PC-9 (cell line): Measurements from ENCODE around the gene BCAT1.

Source experiments
- EZH2 ChIP-seq: fragments of 200-600 bp; sonication (generic); IDR thresholded peaks from 2 replicates; pipeline ENCODE4 v1.8.0; 2017; ENCODE audit warnings: antibody characterized with exemption, low read depth
- TF ChIP-seq, protein P1 (sequence below): fragments of 200-600 bp; sonication (generic); conservative IDR thresholded peaks from 2 replicates; pipeline ENCODE4 v1.6.1; 2017; ENCODE audit warnings: mixed run types, antibody characterized with exemption, mild to moderate bottlenecking, moderate library complexity

DNA sequence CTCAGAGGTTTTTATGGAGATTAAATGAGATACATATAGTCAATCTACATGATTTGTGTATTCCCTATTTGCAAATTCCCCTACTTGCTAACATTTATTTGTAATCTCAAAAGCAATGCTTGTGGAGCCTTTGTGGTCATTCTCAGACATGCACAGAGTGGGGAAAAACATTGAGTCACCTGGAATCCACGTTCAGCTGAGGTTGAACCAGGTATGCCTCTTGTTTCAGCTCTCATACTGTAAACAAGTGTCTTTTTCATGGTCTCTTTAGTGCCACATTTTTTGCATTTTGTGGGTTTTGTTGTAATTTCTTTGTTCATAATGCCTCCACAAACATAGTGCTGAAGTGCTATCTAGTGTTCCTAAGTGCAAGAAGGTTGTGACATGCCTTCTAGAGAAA lies 181.9 kb downstream of the BCAT1 start:
- TF ChIP-seq EZH2, result no peak
- TF ChIP-seq, protein P1, sequence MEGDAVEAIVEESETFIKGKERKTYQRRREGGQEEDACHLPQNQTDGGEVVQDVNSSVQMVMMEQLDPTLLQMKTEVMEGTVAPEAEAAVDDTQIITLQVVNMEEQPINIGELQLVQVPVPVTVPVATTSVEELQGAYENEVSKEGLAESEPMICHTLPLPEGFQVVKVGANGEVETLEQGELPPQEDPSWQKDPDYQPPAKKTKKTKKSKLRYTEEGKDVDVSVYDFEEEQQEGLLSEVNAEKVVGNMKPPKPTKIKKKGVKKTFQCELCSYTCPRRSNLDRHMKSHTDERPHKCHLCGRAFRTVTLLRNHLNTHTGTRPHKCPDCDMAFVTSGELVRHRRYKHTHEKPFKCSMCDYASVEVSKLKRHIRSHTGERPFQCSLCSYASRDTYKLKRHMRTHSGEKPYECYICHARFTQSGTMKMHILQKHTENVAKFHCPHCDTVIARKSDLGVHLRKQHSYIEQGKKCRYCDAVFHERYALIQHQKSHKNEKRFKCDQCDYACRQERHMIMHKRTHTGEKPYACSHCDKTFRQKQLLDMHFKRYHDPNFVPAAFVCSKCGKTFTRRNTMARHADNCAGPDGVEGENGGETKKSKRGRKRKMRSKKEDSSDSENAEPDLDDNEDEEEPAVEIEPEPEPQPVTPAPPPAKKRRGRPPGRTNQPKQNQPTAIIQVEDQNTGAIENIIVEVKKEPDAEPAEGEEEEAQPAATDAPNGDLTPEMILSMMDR, result no peak
